ENCODE results near the gene MBTPS1.

DNA sequence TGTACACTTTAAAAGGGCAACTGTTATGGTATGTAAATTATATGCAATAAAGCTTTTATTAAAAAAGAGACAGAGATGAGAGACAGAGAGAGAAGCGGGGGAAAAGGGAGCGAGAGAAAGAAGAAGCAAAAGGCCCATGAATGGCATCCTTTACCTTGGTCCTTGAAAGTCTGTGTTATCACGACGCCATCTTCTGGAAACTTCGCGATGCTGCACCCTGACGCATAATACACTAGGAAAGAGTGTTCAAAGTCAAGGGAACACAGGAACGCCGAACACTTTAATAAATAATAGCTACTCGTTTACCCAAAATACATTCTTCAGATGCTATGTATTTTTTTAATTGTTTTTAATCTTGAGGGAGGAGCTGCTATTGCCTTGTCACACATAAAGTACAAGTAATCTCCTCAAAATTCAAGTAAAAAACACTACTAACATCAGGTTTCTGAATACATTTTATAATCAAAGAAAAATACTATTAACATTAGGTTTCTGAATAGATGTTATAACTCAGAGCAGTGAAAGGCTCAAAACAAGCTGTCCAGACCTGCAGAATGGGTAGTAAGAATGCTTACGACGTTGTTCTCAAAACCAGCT lies 51.1 kb downstream of the MBTPS1 start:
- TF ChIP-seq, protein P1, sequence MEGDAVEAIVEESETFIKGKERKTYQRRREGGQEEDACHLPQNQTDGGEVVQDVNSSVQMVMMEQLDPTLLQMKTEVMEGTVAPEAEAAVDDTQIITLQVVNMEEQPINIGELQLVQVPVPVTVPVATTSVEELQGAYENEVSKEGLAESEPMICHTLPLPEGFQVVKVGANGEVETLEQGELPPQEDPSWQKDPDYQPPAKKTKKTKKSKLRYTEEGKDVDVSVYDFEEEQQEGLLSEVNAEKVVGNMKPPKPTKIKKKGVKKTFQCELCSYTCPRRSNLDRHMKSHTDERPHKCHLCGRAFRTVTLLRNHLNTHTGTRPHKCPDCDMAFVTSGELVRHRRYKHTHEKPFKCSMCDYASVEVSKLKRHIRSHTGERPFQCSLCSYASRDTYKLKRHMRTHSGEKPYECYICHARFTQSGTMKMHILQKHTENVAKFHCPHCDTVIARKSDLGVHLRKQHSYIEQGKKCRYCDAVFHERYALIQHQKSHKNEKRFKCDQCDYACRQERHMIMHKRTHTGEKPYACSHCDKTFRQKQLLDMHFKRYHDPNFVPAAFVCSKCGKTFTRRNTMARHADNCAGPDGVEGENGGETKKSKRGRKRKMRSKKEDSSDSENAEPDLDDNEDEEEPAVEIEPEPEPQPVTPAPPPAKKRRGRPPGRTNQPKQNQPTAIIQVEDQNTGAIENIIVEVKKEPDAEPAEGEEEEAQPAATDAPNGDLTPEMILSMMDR (IDR thresholded peaks at IDR 0.05): peak; percentile 38 to 69
- no peak for TF ChIP-seq POLR2A (IDR thresholded peaks at IDR 0.05)

All from suprapubic skin (tissue), 3 donors.